ENCODE data around the gene CABP2. TPM values are rescaled to one million over a fixed set of nuclear protein-coding genes. Genes with fewer than 3 reads are reported as not detected.
"Not testable (repeated sequence)": the region's sequence is repeated elsewhere in the genome, so short reads cannot be mapped to it uniquely, and the experiment has no call there.

Gene CABP2
- total RNA-seq, 1 experiment from 2014 or later = not detected

- not testable (repeated sequence) for DNase-seq (ENCODE audit: low spot score)
Observed at GRCh38 chr11:67476692-67477091, 46.6 kb downstream of the CABP2 start.

GRCh38 chr11:67472882-67473281 lies 50.4 kb downstream of the CABP2 start:
- DNase-seq (ENCODE audit: low spot score) = no peak

- no peak for DNase-seq (ENCODE audit: low spot score)
Observed at GRCh38 chr11:67470337-67471002, 52.8 kb downstream of the CABP2 start.

- DNase-seq (ENCODE audit: low spot score) = no peak
Observed at GRCh38 chr11:67469508-67469811, 53.8 kb downstream of the CABP2 start.

Other genes starting within 250 kb of the CABP2 start
- gene ANKRD13D, start 234.1 kb downstream of the CABP2 start, total RNA-seq (2014; rRNA removed; shearing (Covaris generic)) = 25.4 and 51.8 TPM in 2 replicates
- 3.2 and 10.0 TPM in 2 replicates for gene SSH3, start 219.9 kb downstream of the CABP2 start, total RNA-seq (2014; rRNA removed; shearing (Covaris generic))
- 75.8 and 96.0 TPM in 2 replicates for gene POLD4, start 169.9 kb downstream of the CABP2 start, total RNA-seq (2014; rRNA removed; shearing (Covaris generic))
- 7.5 and 8.1 TPM in 2 replicates for gene CLCF1, start 149.8 kb downstream of the CABP2 start, total RNA-seq (2014; rRNA removed; shearing (Covaris generic))
- gene RAD9A, start 131.5 kb downstream of the CABP2 start, total RNA-seq (2014; rRNA removed; shearing (Covaris generic)) = 6.2 and 15.0 TPM in 2 replicates
- gene PPP1CA, start 121.6 kb downstream of the CABP2 start, total RNA-seq (2014; rRNA removed; shearing (Covaris generic)) = 192 and 217 TPM in 2 replicates
- not detected in 2 replicates for gene TBC1D10C, start 119.4 kb downstream of the CABP2 start, total RNA-seq (2014; rRNA removed; shearing (Covaris generic))
- gene CARNS1, start 107.8 kb downstream of the CABP2 start, total RNA-seq (2014; rRNA removed; shearing (Covaris generic)) = 0.05 TPM in 1 of 2 replicates, not detected in the other
- gene RPS6KB2, start 95.0 kb downstream of the CABP2 start, total RNA-seq (2014; rRNA removed; shearing (Covaris generic)) = 83.6 and 89.8 TPM in 2 replicates
- gene PTPRCAP, start 85.8 kb downstream of the CABP2 start, total RNA-seq (2014; rRNA removed; shearing (Covaris generic)) = 1.5 and 2.3 TPM in 2 replicates
- gene CORO1B, start 80.0 kb downstream of the CABP2 start, total RNA-seq (2014; rRNA removed; shearing (Covaris generic)) = 108 and 116 TPM in 2 replicates
- gene GPR152, start 70.7 kb downstream of the CABP2 start, total RNA-seq (2014; rRNA removed; shearing (Covaris generic)) = not detected in 2 replicates
- gene CABP4, start 68.1 kb downstream of the CABP2 start, total RNA-seq (2014; rRNA removed; shearing (Covaris generic)) = not detected in 2 replicates
- 14.0 and 20.0 TPM in 2 replicates for gene TMEM134, start 54.2 kb downstream of the CABP2 start, total RNA-seq (2014; rRNA removed; shearing (Covaris generic))
- 95.8 and 99.9 TPM in 2 replicates for gene AIP, start 40.4 kb downstream of the CABP2 start, total RNA-seq (2014; rRNA removed; shearing (Covaris generic))
- gene PITPNM1, start 18.1 kb downstream of the CABP2 start, total RNA-seq (2014; rRNA removed; shearing (Covaris generic)) = 27.0 and 29.9 TPM in 2 replicates
- gene CDK2AP2, start 15.3 kb downstream of the CABP2 start, total RNA-seq (2014; rRNA removed; shearing (Covaris generic)) = 48.4 and 50.9 TPM in 2 replicates
- 639 and 900 TPM in 2 replicates for gene GSTP1, start 60.4 kb upstream of the CABP2 start, total RNA-seq (2014; rRNA removed; shearing (Covaris generic))
- gene NDUFV1, start 83.5 kb upstream of the CABP2 start, total RNA-seq (2014; rRNA removed; shearing (Covaris generic)) = 171 and 199 TPM in 2 replicates
- 5.3 and 11.9 TPM in 2 replicates for gene NUDT8, start 106.5 kb upstream of the CABP2 start, total RNA-seq (2014; rRNA removed; shearing (Covaris generic))
- gene TBX10, start 116.3 kb upstream of the CABP2 start, total RNA-seq (2014; rRNA removed; shearing (Covaris generic)) = not detected in 2 replicates
- gene ACY3, start 127.3 kb upstream of the CABP2 start, total RNA-seq (2014; rRNA removed; shearing (Covaris generic)) = 0.41 and 0.89 TPM in 2 replicates
- gene ALDH3B2, start 151.2 kb upstream of the CABP2 start, total RNA-seq (2014; rRNA removed; shearing (Covaris generic)) = not detected in 2 replicates